NCI-H510A (cell line): Measurements from ENCODE around the gene FDX1.

ENCODE experiments used
- DNase-seq: peaks from one replicate; lab custom pipeline; 2025; lab: John Stamatoyannopoulos, UW

FDX1 gene

GRCh38 chr11:110508786-110509185, 79.0 kb downstream of the FDX1 start:
- DNase-seq = no peak

GRCh38 chr11:110509472-110509871, 79.7 kb downstream of the FDX1 start:
- no peak for DNase-seq

- no peak for DNase-seq
These were observed 82.3 kb downstream of the FDX1 start for GRCh38 chr11:110512026-110512425.

GRCh38 chr11:110513259-110513801, 83.6 kb downstream of the FDX1 start:
- DNase-seq = no peak

GRCh38 chr11:110513846-110514437, 84.2 kb downstream of the FDX1 start:
- no peak for DNase-seq
